CD14-positive monocyte (primary cell): ENCODE data around the gene BBS9. TPM values are rescaled to one million over a fixed set of nuclear protein-coding genes. Genes with fewer than 3 reads are reported as not detected.
"Not testable (repeated sequence)": the region's sequence is repeated elsewhere in the genome, so short reads cannot be mapped to it uniquely, and the experiment has no call there.

Experiments
- DNase-seq, 3 donors: peaks; one replicate each; pipeline ENCODE4 v3.0.0-alpha.2; 2011 to 2022
- H2AFZ ChIP-seq: 2 replicates; pipeline ENCODE4 v1.6.0; 2012; ENCODE audit warnings: mild to moderate bottlenecking, low read depth, low read length, inconsistent platforms; ENCODE audit not compliant: insufficient read depth, poor library complexity, severe bottlenecking
- H3K27ac ChIP-seq, 2 donors: 1 replicate in 1 of 2; 2 replicates in 1 of 2; pipeline ENCODE4 v1.5.1; 2012 to 2013; ENCODE audit warnings: low read length in 2 of 2, control low read depth in 1 of 2, inconsistent platforms in 1 of 2, low read depth in 1 of 2, mild to moderate bottlenecking in 1 of 2
- H3K27me3 ChIP-seq, 2 donors: one replicate each; pipeline versions ENCODE4 v1.6.0 to v1.6.1; 2011 to 2013; ENCODE audit warnings: low read length in 2 of 2; ENCODE audit not compliant: control insufficient read depth in 2 of 2, insufficient read depth in 2 of 2
- H3K36me3 ChIP-seq, 2 donors: replicated peaks in 1 of 2; 1 replicate in 1 of 2; 2 replicates in 1 of 2; pipeline versions ENCODE4 v1.5.1 to v1.6.1; 2012 to 2013; ENCODE audit warnings: low read length in 2 of 2, control low read depth in 1 of 2, inconsistent platforms in 1 of 2, mild to moderate bottlenecking in 1 of 2; ENCODE audit not compliant: insufficient read depth in 2 of 2, control insufficient read depth in 1 of 2
- H3K4me1 ChIP-seq, 2 donors: 1 replicate in 1 of 2; 2 replicates in 1 of 2; pipeline versions ENCODE4 v1.5.1 to v1.6.1; 2012 to 2013; ENCODE audit warnings: low read length in 2 of 2, control low read depth in 1 of 2, inconsistent platforms in 1 of 2, mild to moderate bottlenecking in 1 of 2, moderate library complexity in 1 of 2; ENCODE audit not compliant: insufficient read depth in 2 of 2, control insufficient read depth in 1 of 2
- H3K4me2 ChIP-seq: replicated peaks from 2 replicates; pipeline ENCODE3; 2012; ENCODE audit warnings: low read length, moderate library complexity, mild to moderate bottlenecking; ENCODE audit not compliant: poor library complexity, severe bottlenecking; ENCODE audit errors: extremely low read depth
- H3K4me3 ChIP-seq, 3 experiments: fragments of 200-600 bp in 1 of 3; sonication (generic) in 1 of 3; replicated peaks in 1 of 3; 1 replicate in 2 of 3; 2 replicates in 1 of 3; pipeline ENCODE4 v1.5.1; 2011 to 2013; ENCODE audit warnings: low read length in 3 of 3, mild to moderate bottlenecking in 3 of 3, control low read depth in 2 of 3, low read depth in 2 of 3, inconsistent platforms in 1 of 3, moderate library complexity in 1 of 3
- H3K79me2 ChIP-seq: 2 replicates; pipeline ENCODE4 v1.6.0; 2012; ENCODE audit warnings: mild to moderate bottlenecking, control low read depth, inconsistent platforms, low read length, moderate library complexity; ENCODE audit not compliant: insufficient read depth
- H3K9ac ChIP-seq: 2 replicates; pipeline ENCODE4 v1.6.0; 2017; ENCODE audit warnings: low read length, mild to moderate bottlenecking; ENCODE audit not compliant: insufficient read depth, poor library complexity, severe bottlenecking
- H3K9me3 ChIP-seq, 2 donors: replicated peaks in 1 of 2; 1 replicate in 1 of 2; 2 replicates in 1 of 2; pipeline versions ENCODE4 v1.5.1 to v1.6.1; 2012 to 2013; ENCODE audit warnings: low read length in 2 of 2, control low read depth in 1 of 2; ENCODE audit not compliant: control insufficient read depth in 1 of 2, insufficient read depth in 1 of 2
- H4K20me1 ChIP-seq: 2 replicates; pipeline ENCODE4 v1.6.0; 2012; ENCODE audit warnings: mild to moderate bottlenecking, low read length, control low read depth, moderate library complexity; ENCODE audit not compliant: insufficient read depth
- H3K27ac Mint-ChIP-seq, 7 donors: one replicate each; pipeline ENCODE4 v1.8.0; 2020; ENCODE audit warnings: mild to moderate bottlenecking in 7 of 7, mixed read lengths in 7 of 7, moderate library complexity in 6 of 7, inconsistent platforms in 2 of 7
- H3K27me3 Mint-ChIP-seq, 3 donors: one replicate each; pipeline ENCODE4 v1.8.0; 2021 to 2022; ENCODE audit warnings: low read depth in 3 of 3, mild to moderate bottlenecking in 3 of 3, mixed read lengths in 3 of 3, moderate library complexity in 3 of 3, inconsistent platforms in 1 of 3
- H3K36me3 Mint-ChIP-seq, 2 donors: one replicate each; pipeline ENCODE4 v1.8.0; 2020; ENCODE audit warnings: mixed read lengths in 2 of 2, inconsistent platforms in 1 of 2, mild to moderate bottlenecking in 1 of 2
- H3K4me1 Mint-ChIP-seq: one replicate; pipeline ENCODE4 v1.8.0; 2020; ENCODE audit warnings: mild to moderate bottlenecking, mixed read lengths
- H3K4me3 Mint-ChIP-seq, 2 donors: one replicate each; pipeline ENCODE4 v1.8.0; 2020; ENCODE audit warnings: mild to moderate bottlenecking in 2 of 2, mixed read lengths in 2 of 2, moderate library complexity in 1 of 2
- H3K9me3 Mint-ChIP-seq, 7 donors: one replicate each; pipeline ENCODE4 v1.8.0; 2020 to 2022; ENCODE audit warnings: mixed read lengths in 7 of 7, mild to moderate bottlenecking in 6 of 7, moderate library complexity in 6 of 7, inconsistent platforms in 2 of 7
- CTCF ChIP-seq: fragments of 200-600 bp; IDR thresholded peaks from one replicate; pipeline ENCODE4 v1.8.0; 2022; ENCODE audit warnings: antibody characterized with exemption, mild to moderate bottlenecking
- WGBS: methylation state at CpG from one replicate; pipeline ENCODE4 v1.1.5; 2013; ENCODE audit warnings: missing lambda C conversion rate; ENCODE audit not compliant: insufficient coverage; 5-methylcytosine and 5-hydroxymethylcytosine counted together
- intact Hi-C, 2 donors: fragments of 100-400 bp; cut with micrococcal nuclease; formaldehyde crosslinking; loops; one replicate each; pipeline versions ENCODE4 v1.15.0 to v1.15.1; 2023
- polyA plus RNA-seq, 3 donors: library from polyadenylated mRNA; depleted of rRNA in 1 of 3; unstranded in 2 of 3; stranded (reverse) in 1 of 3; fragments of 300-500 nt in 2 of 3; fragments of >200 nt in 1 of 3; fragmentation: Illumina TruSeq in 2 of 3; gene quantifications; 1 replicate in 2 of 3; 2 replicates in 1 of 3; pipeline ENCODE4 v1.2.3, GENCODE V29; 2012 to 2021

Gene BBS9
- polyA plus RNA-seq, 3 donors, result 4.9 to 7.5 (median 6.8) TPM

GRCh38 chr7:33527613-33528012 is 398.2 kb downstream of the BBS9 start:
- H3K27ac ChIP-seq, H3K4me2 ChIP-seq, H3K36me3 ChIP-seq, H4K20me1 ChIP-seq, H3K36me3 Mint-ChIP-seq, DNase-seq, H3K9me3 ChIP-seq, H3K4me1 ChIP-seq, intact Hi-C loops, H3K9ac ChIP-seq, H3K27ac Mint-ChIP-seq, H3K27me3 Mint-ChIP-seq, H3K4me3 Mint-ChIP-seq, H3K4me1 Mint-ChIP-seq, H3K4me3 ChIP-seq, H2AFZ ChIP-seq, H3K79me2 ChIP-seq, H3K27me3 ChIP-seq: not testable (repeated sequence)
- 98% methylated on average over 9 of the region's 10 CpGs for WGBS
- H3K9me3 Mint-ChIP-seq, result peaks cover 0 to 13% (median 6%) of the 10 kb centered on the region in 7 donors

- Histone ChIP-seq H3K4me3 (no peak overlapping the region), H3K27me3 (no peaks in the 10 kb centered on the region), H3K9ac (no peak overlapping the region), H3K4me2 (no peak overlapping the region), H2AFZ (no peak overlapping the region), H3K27ac (no peak overlapping the region), H3K36me3 (no peaks in the 10 kb centered on the region), H3K9me3 (peaks cover 0 to 6% of the 10 kb centered on the region in 2 donors), H3K4me1 (no peaks in the 10 kb centered on the region), H3K79me2 (no peaks in the 10 kb centered on the region), H4K20me1 (no peaks in the 10 kb centered on the region)
- Mint-ChIP-seq H3K9me3 (peaks cover 0 to 13% (median 6%) of the 10 kb centered on the region in 7 donors), H3K27me3 (no peaks in the 10 kb centered on the region), H3K4me3 (no peak overlapping the region), H3K27ac (no peak overlapping the region), H3K4me1 (no peaks in the 10 kb centered on the region), H3K36me3 (no peaks in the 10 kb centered on the region)
- intact Hi-C loops, result no loop called here
- DNase-seq, result no peak
- TF ChIP-seq CTCF, result no peak
- no CpG with 5 or more reads among the region's 2 CpGs for WGBS
Observed at GRCh38 chr7:33529070-33529469, 399.7 kb downstream of the BBS9 start.
